Transverse colon (tissue), 4 donors: Measurements from ENCODE around the gene SLCO4A1. TPM values are rescaled to one million over a fixed set of nuclear protein-coding genes. Genes with fewer than 3 reads are reported as not detected.
A peak's percentile ranks its signal among the peaks of the same experiment; 100 is the strongest.

Experiments used
- DNase-seq: peaks from one replicate; pipeline ENCODE4 v3.0.0-alpha.2; 2019
- H3K27ac ChIP-seq, 4 donors: fragments of 200-600 bp; sonication (generic); 2 replicates each; pipeline ENCODE4 v1.5.1; 2016 to 2018; ENCODE audit warnings: inconsistent platforms in 4 of 4
- H3K27me3 ChIP-seq: fragments of 200-600 bp; sonication (generic); 2 replicates; pipeline ENCODE4 v1.5.1; 2017; ENCODE audit warnings: inconsistent platforms
- H3K36me3 ChIP-seq, 4 donors: fragments of 200-600 bp; sonication (generic); 2 replicates each; pipeline ENCODE4 v1.5.1; 2017 to 2019; ENCODE audit warnings: inconsistent platforms in 4 of 4
- H3K4me1 ChIP-seq, 4 donors: fragments of 200-600 bp; sonication (generic); 2 replicates each; pipeline ENCODE4 v1.5.1; 2017 to 2020; ENCODE audit warnings: inconsistent platforms in 4 of 4
- H3K4me3 ChIP-seq, 4 donors: fragments of 200-600 bp; sonication (generic); 1 replicate in 1 of 4; 2 replicates in 3 of 4; pipeline versions ENCODE4 v1.5.1 to v1.6.1; 2017 to 2019; ENCODE audit warnings: inconsistent platforms in 4 of 4
- H3K9me3 ChIP-seq, 2 donors: fragments of 200-600 bp; sonication (generic); 2 replicates each; pipeline ENCODE4 v1.5.1; 2017 to 2019; ENCODE audit warnings: inconsistent platforms in 2 of 2
- EP300 ChIP-seq: sonication (generic); formaldehyde crosslinking; IDR thresholded peaks from one replicate; pipeline ENCODE4 v1.6.1; 2017; ENCODE audit warnings: antibody characterized with exemption, low read depth
- POLR2A ChIP-seq: fragments of 450-650 bp; IDR thresholded peaks from one replicate; pipeline ENCODE4 v1.6.1; 2016; ENCODE audit warnings: antibody characterized with exemption, mild to moderate bottlenecking, moderate library complexity
- POLR2AphosphoS5 ChIP-seq, 3 donors: sonication (generic); formaldehyde crosslinking; IDR thresholded peaks; one replicate each; pipeline ENCODE4 v1.6.1; 2016; ENCODE audit warnings: antibody characterized with exemption in 3 of 3
- WGBS, 2 donors: methylation state at CpG; one replicate each; pipeline ENCODE4 v1.1.5; 2018; ENCODE audit warnings: low coverage in 1 of 2; 5-methylcytosine and 5-hydroxymethylcytosine counted together
- in situ Hi-C, 4 donors: fragments of 200-750 bp; cut with MboI; loops; one replicate each; pipeline versions ENCODE4 v1.15.0 to v1.15.1; 2017; ENCODE audit warnings: low sequenced_read_pairs in 3 of 4, low pct_ligation_motif_present in 1 of 4, low pct_unique_long_range_greater_than_20kb in 1 of 4
- intact Hi-C: fragments of 100-400 bp; cut with DNase I; formaldehyde crosslinking; loops from one replicate; pipeline ENCODE4 v1.15.1; 2023; ENCODE audit warnings: low total_unique reads
- total RNA-seq, 4 donors: library from RNA; depleted of rRNA; stranded (reverse); fragments of >200 nt; gene quantifications; one replicate each; pipeline ENCODE4 v1.1.0, GENCODE V29; 2016
- TF ChIP-seq, protein P1 (sequence below), 5 experiments: fragments of 200-600 bp in 3 of 5; fragments of 450-650 bp in 2 of 5; sonication (generic) in 3 of 5; IDR thresholded peaks; 1 replicate in 2 of 5; 2 replicates in 3 of 5; pipeline ENCODE4 v1.5.1; 2016 to 2017; ENCODE audit warnings: antibody characterized with exemption in 5 of 5, inconsistent platforms in 3 of 5, mild to moderate bottlenecking in 2 of 5, moderate library complexity in 1 of 5

SLCO4A1 gene
- total RNA-seq, 4 donors from 2014 or later = 13.7 to 375 (median 60.0) TPM

DNA sequence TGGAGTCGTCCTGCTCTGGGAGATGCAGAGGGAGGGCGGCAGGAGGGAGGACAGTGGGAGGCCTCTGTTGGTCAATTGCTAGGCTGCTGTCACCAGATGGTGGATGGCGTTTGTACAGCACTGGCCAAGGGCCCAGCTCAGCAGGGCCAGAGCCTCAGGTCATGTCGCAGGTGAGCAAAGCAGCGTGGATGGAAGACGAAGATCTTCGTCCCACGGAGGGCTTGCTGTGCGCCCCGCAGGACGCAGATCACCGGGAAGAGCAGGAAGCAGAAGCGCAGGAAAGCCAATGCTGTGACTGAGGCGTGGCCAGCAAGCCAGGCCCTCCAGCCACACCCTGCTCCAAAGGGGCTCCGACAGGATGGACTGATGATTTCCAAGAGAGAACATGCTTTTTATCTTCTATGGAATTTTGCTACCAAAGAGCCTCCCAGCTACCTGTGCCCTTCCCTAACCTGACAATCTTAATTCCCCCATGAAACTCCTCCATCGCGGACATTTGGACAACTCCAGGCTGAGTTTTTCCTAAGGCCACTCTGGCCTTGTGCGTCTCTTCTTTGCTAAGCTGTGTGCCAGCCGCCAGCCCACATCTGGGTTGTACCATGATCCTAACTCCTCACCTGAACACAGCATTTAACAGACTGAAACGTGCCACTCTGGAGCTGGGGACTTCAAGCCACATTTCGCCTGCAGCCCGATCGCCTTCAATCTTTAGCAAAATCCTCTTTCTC lies 3.5 kb upstream of the SLCO4A1 start:
- H3K4me3 ChIP-seq = no peak overlapping the region
- no peaks in the 10 kb centered on the region for H3K36me3 ChIP-seq
- WGBS, 2 donors = 81 to 91% methylated on average over 7 to 23 of the region's 23 CpGs
- peaks cover 17 to 25% (median 22%) of the 10 kb centered on the region in 4 donors for H3K4me1 ChIP-seq
- intact Hi-C loops = no loop called here
- no peak for DNase-seq
- H3K27me3 ChIP-seq = peaks cover 34% of the 10 kb centered on the region
- in situ Hi-C loops = no loop called here
- no peaks in the 10 kb centered on the region for H3K9me3 ChIP-seq
- H3K27ac ChIP-seq = no peak overlapping the region
- TF ChIP-seq POLR2A = no peak
- no peak for TF ChIP-seq POLR2AphosphoS5 (IDR thresholded peaks at IDR 0.05)
- TF ChIP-seq EP300 = no peak
- TF ChIP-seq, protein P1, sequence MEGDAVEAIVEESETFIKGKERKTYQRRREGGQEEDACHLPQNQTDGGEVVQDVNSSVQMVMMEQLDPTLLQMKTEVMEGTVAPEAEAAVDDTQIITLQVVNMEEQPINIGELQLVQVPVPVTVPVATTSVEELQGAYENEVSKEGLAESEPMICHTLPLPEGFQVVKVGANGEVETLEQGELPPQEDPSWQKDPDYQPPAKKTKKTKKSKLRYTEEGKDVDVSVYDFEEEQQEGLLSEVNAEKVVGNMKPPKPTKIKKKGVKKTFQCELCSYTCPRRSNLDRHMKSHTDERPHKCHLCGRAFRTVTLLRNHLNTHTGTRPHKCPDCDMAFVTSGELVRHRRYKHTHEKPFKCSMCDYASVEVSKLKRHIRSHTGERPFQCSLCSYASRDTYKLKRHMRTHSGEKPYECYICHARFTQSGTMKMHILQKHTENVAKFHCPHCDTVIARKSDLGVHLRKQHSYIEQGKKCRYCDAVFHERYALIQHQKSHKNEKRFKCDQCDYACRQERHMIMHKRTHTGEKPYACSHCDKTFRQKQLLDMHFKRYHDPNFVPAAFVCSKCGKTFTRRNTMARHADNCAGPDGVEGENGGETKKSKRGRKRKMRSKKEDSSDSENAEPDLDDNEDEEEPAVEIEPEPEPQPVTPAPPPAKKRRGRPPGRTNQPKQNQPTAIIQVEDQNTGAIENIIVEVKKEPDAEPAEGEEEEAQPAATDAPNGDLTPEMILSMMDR (IDR thresholded peaks at IDR 0.05) = no peak

DNA sequence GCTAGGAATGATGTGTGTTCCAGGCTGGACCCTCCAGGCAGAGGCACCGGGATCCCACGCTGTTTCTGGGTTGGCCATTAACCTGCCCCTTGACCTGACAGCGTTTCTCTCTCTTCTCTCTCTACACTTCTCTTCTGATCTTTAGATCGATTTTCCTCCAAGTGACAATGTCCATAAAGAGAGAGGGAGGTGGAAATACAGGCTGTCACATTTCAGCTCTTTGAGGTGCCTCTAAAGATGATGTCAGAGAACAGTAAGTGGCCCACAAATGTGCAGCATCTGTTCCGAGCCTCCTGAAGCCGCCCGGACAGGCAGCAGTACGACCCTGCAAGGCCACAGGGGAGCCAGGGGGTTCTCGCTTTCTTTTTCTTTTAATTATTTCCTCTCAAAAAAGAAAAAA lies 2.5 kb upstream of the SLCO4A1 start:
- Histone ChIP-seq H3K4me3 (no peak overlapping the region), H3K36me3 (no peaks in the 10 kb centered on the region), H3K27ac (no peak overlapping the region), H3K9me3 (no peaks in the 10 kb centered on the region), H3K4me1 (peaks cover 22 to 34% (median 32%) of the 10 kb centered on the region in 4 donors), H3K27me3 (peaks cover 29% of the 10 kb centered on the region)
- DNase-seq = no peak
- in situ Hi-C loops (no loop called here), intact Hi-C loops (no loop called here)
- 85 to 93% methylated on average over 6 to 9 of the region's 9 CpGs for WGBS, 2 donors
- TF ChIP-seq, protein P1 (IDR thresholded peaks at IDR 0.05) = no peak
- no peak for TF ChIP-seq POLR2AphosphoS5 (IDR thresholded peaks at IDR 0.05)
- TF ChIP-seq EP300 = no peak
- no peak for TF ChIP-seq POLR2A

DNA sequence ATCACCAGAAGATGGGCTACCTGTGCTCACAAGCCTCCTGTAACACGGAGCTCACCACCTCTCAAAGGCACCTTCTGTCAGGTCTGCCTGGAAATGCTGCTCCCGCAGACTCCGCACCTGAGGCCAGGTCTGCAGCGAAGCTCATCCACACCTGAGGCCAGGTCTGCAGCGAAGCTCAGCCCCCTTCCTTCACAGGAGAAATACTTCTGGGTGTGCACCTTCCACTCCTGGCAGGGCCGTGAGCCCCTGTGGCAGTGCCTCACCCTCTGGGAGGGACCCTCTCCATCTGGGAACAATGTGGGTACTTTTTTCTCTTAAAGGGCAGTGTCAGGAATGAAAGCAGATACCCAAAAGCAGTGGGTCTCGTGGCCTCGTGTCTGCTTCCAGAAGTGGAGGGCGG lies 1.4 kb upstream of the SLCO4A1 start:
- Histone ChIP-seq H3K36me3 (no peaks in the 10 kb centered on the region), H3K27me3 (peaks cover 29% of the 10 kb centered on the region), H3K9me3 (no peaks in the 10 kb centered on the region), H3K4me3 (no peak overlapping the region), H3K27ac (no peak overlapping the region), H3K4me1 (peaks cover 31 to 45% (median 43%) of the 10 kb centered on the region in 4 donors)
- in situ Hi-C loops (no loop called here), intact Hi-C loops (no loop called here)
- DNase-seq = no peak
- WGBS, 2 donors = 96% methylated on average over 9 of the region's 9 CpGs; no CpG with 5 or more reads in 1 of the 2 donors
- TF ChIP-seq POLR2A (no peak), POLR2AphosphoS5 (IDR thresholded peaks at IDR 0.05) (no peak), EP300 (no peak)
- TF ChIP-seq, protein P1 (IDR thresholded peaks at IDR 0.05) = no peak

DNA sequence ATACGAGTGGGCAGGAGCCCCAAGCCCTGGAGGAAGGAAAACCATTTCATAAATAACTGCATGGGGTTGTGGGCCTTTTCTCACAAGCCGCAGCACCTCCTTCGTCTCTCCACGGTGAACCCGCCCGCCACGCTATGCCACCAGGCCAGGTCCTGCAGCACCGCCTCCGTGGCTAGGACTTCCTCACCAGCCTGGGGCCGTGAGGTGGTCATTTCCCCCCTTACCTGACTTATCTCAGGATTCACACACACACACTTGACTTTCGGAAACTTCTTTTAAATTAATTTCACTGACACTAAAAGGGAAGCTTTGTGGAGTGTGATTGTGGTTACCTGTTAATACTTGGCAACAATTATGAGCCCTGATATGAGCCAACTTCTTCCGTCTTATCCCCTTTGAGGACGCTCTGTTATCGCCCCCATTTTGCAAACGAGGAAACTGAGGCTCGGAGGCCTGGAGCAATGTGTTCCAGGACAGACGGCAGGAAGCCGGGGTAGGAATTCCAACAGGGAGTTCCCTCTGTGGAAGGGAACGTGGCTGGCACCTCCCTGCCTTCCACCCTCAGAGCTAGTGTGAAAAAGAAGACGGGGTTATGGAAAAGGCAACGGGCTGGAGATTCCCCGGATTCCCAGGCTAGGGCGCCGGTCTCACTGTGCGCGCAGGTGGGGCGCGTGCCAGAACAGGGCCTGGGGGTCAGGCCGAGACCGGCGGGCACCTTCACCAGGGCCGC lies 817 bp upstream of the SLCO4A1 start:
- Histone ChIP-seq H3K27me3 (peaks cover 29% of the 10 kb centered on the region), H3K4me1 (peaks cover 38 to 51% (median 49%) of the 10 kb centered on the region in 4 donors), H3K4me3 (peak overlapping the region; percentile 51 to 62 (median 58)), H3K36me3 (no peaks in the 10 kb centered on the region), H3K9me3 (no peaks in the 10 kb centered on the region), H3K27ac (peak overlapping the region; percentile 59 to 92 (median 82))
- WGBS, 2 donors = 38 to 45% methylated on average over 9 to 32 of the region's 32 CpGs
- no peak for TF ChIP-seq POLR2AphosphoS5 (IDR thresholded peaks at IDR 0.05)
- in situ Hi-C loops (no loop called here), intact Hi-C loops (no loop called here)
- no peak for DNase-seq
